NCI-H146 (cell line): ENCODE results near the gene HUWE1.
"Not testable (repeated sequence)": the region's sequence is repeated elsewhere in the genome, so short reads cannot be mapped to it uniquely, and the experiment has no call there.

ENCODE experiments used
- DNase-seq: peaks from one replicate; lab custom pipeline; 2025; lab: John Stamatoyannopoulos, UW

Gene HUWE1

GRCh38 chrX:53605004-53605403 lies 81.5 kb downstream of the HUWE1 start:
- DNase-seq, result no peak

- no peak for DNase-seq
These were observed 86.6 kb downstream of the HUWE1 start for GRCh38 chrX:53599781-53600396.

- DNase-seq, result no peak
These were observed 88.3 kb downstream of the HUWE1 start for GRCh38 chrX:53598169-53598568.

GRCh38 chrX:53595266-53595810 lies 91.2 kb downstream of the HUWE1 start:
- DNase-seq, result no peak

GRCh38 chrX:53594354-53594753 lies 92.2 kb downstream of the HUWE1 start:
- no peak for DNase-seq

- no peak for DNase-seq
These were observed 98.6 kb downstream of the HUWE1 start for GRCh38 chrX:53587795-53588420.

- no peak for DNase-seq
These were observed 101.6 kb downstream of the HUWE1 start for GRCh38 chrX:53584891-53585290.

GRCh38 chrX:53583571-53583970 lies 102.9 kb downstream of the HUWE1 start:
- no peak for DNase-seq

GRCh38 chrX:53580742-53581504 lies 105.6 kb downstream of the HUWE1 start:
- DNase-seq, result no peak

GRCh38 chrX:53571494-53571893 lies 115.0 kb downstream of the HUWE1 start:
- DNase-seq, result no peak

GRCh38 chrX:53563324-53563723 lies 123.2 kb downstream of the HUWE1 start:
- DNase-seq, result no peak

- no peak for DNase-seq
These were observed 124.6 kb downstream of the HUWE1 start for GRCh38 chrX:53561912-53562311.

- DNase-seq, result no peak
These were observed 127.9 kb downstream of the HUWE1 start for GRCh38 chrX:53558646-53559045.

- no peak for DNase-seq
These were observed 129.7 kb downstream of the HUWE1 start for GRCh38 chrX:53556868-53557267.

GRCh38 chrX:53550756-53551463 lies 135.6 kb downstream of the HUWE1 start:
- no peak for DNase-seq

- DNase-seq, result no peak
These were observed 138.9 kb downstream of the HUWE1 start for GRCh38 chrX:53547668-53548067.

- DNase-seq, result no peak
These were observed 141.6 kb downstream of the HUWE1 start for GRCh38 chrX:53544936-53545335.

- no peak for DNase-seq
These were observed 147.7 kb downstream of the HUWE1 start for GRCh38 chrX:53538781-53539180.

GRCh38 chrX:53531255-53531966 lies 155.1 kb downstream of the HUWE1 start:
- DNase-seq, result not testable (repeated sequence)

- no peak for DNase-seq
These were observed 159.5 kb downstream of the HUWE1 start for GRCh38 chrX:53526999-53527398.

- DNase-seq, result no peak
These were observed 175.2 kb downstream of the HUWE1 start for GRCh38 chrX:53511322-53511721.

- not testable (repeated sequence) for DNase-seq
These were observed 182.5 kb downstream of the HUWE1 start for GRCh38 chrX:53504035-53504434.
